ENCODE results near the gene IRF5.

Gene IRF5

GRCh38 chr7:128937647-128938543, at the start of gene IRF5:
TSS of gene IRF5 (plus strand) at chr7:128937927. CDS start at chr7:128942082, 4,155 bp downstream.
- H3K9ac ChIP-seq (ENCODE audit: insufficient read length, low read depth) = peak within 1 kb of the TSS; percentile 50
- H3K27me3 ChIP-seq (ENCODE audit: insufficient read depth, insufficient read length) = peaks cover 58% of the 10 kb centered on the region
- H3K36me3 ChIP-seq (ENCODE audit: insufficient read depth, insufficient read length, low read length) = no peaks in the 10 kb centered on the region
- TF ChIP-seq ZNF274 (IDR thresholded peaks at IDR 0.05; ENCODE audit: low read depth, low read length) (no peak), SUZ12 (IDR thresholded peaks at IDR 0.05; ENCODE audit: extremely low read depth, insufficient read depth, insufficient read length) (peak; percentile 71)
- peak within 1 kb of the TSS; percentile 40 for H3K4me3 ChIP-seq (ENCODE audit: insufficient read length, low read depth)
- H3K4me1 ChIP-seq (ENCODE audit: insufficient read depth, insufficient read length) = peaks cover 12% of the 10 kb centered on the region
- H3K9me3 ChIP-seq (ENCODE audit: insufficient read depth, low read length) = no peaks in the 10 kb centered on the region
- no peak for DNase-seq (ENCODE audit: low read depth, low spot score)

- Histone ChIP-seq H3K4me1 (ENCODE audit: insufficient read depth, insufficient read length) (peaks cover 21% of the 10 kb centered on the region), H3K9ac (ENCODE audit: insufficient read length, low read depth) (peak overlapping the region; percentile 56)
- TF ChIP-seq ZNF274 (IDR thresholded peaks at IDR 0.05; ENCODE audit: low read depth, low read length) = no peak
- no peak for TF ChIP-seq YY1 (IDR thresholded peaks at IDR 0.05; ENCODE audit: insufficient read depth, insufficient read length)
Observed at GRCh38 chr7:128888039-128888755, 49.5 kb upstream of the IRF5 start.

GRCh38 chr7:128888756-128889095, 49.0 kb upstream of the IRF5 start:
- H3K4me3 ChIP-seq (ENCODE audit: insufficient read length, low read depth) = no peak overlapping the region
- H3K36me3 ChIP-seq (ENCODE audit: insufficient read depth, insufficient read length, low read length) = peaks cover 2% of the 10 kb centered on the region
- TF ChIP-seq SUZ12 (IDR thresholded peaks at IDR 0.05; ENCODE audit: extremely low read depth, insufficient read depth, insufficient read length) = no peak
- H3K9me3 ChIP-seq (ENCODE audit: insufficient read depth, low read length) = no peaks in the 10 kb centered on the region
- no peak for DNase-seq (ENCODE audit: low read depth, low spot score)
- H3K4me1 ChIP-seq (ENCODE audit: insufficient read depth, insufficient read length) = peaks cover 21% of the 10 kb centered on the region
- H3K9ac ChIP-seq (ENCODE audit: insufficient read length, low read depth) = peak overlapping the region; percentile 56
- H3K27me3 ChIP-seq (ENCODE audit: insufficient read depth, insufficient read length) = no peaks in the 10 kb centered on the region

More at GRCh38 chr7:128888039-128888755, 49.5 kb upstream of the IRF5 start:
- DNase-seq (ENCODE audit: low read depth, low spot score) = no peak
- H3K9me3 ChIP-seq (ENCODE audit: insufficient read depth, low read length) = no peaks in the 10 kb centered on the region
- H3K4me3 ChIP-seq (ENCODE audit: insufficient read length, low read depth) = no peak overlapping the region
- H3K36me3 ChIP-seq (ENCODE audit: insufficient read depth, insufficient read length, low read length) = peaks cover 2% of the 10 kb centered on the region
- no peaks in the 10 kb centered on the region for H3K27me3 ChIP-seq (ENCODE audit: insufficient read depth, insufficient read length)

GRCh38 chr7:128889121-128889520, 48.6 kb upstream of the IRF5 start:
- H3K4me1 ChIP-seq (ENCODE audit: insufficient read depth, insufficient read length) = peaks cover 18% of the 10 kb centered on the region
- no peak for DNase-seq (ENCODE audit: low read depth, low spot score)
- H3K36me3 ChIP-seq (ENCODE audit: insufficient read depth, insufficient read length, low read length) = peaks cover 2% of the 10 kb centered on the region
- no peak overlapping the region for H3K9ac ChIP-seq (ENCODE audit: insufficient read length, low read depth)
- H3K27me3 ChIP-seq (ENCODE audit: insufficient read depth, insufficient read length) = no peaks in the 10 kb centered on the region
- H3K4me3 ChIP-seq (ENCODE audit: insufficient read length, low read depth) = no peak overlapping the region
- TF ChIP-seq SUZ12 (IDR thresholded peaks at IDR 0.05; ENCODE audit: extremely low read depth, insufficient read depth, insufficient read length) (no peak), ZNF274 (IDR thresholded peaks at IDR 0.05; ENCODE audit: low read depth, low read length) (no peak), YY1 (IDR thresholded peaks at IDR 0.05; ENCODE audit: insufficient read depth, insufficient read length) (no peak)
- no peaks in the 10 kb centered on the region for H3K9me3 ChIP-seq (ENCODE audit: insufficient read depth, low read length)

GRCh38 chr7:128890306-128891109, 47.2 kb upstream of the IRF5 start:
- peaks cover 14% of the 10 kb centered on the region for H3K4me1 ChIP-seq (ENCODE audit: insufficient read depth, insufficient read length)
- H3K27me3 ChIP-seq (ENCODE audit: insufficient read depth, insufficient read length) = no peaks in the 10 kb centered on the region
- peaks cover 2% of the 10 kb centered on the region for H3K36me3 ChIP-seq (ENCODE audit: insufficient read depth, insufficient read length, low read length)
- H3K9me3 ChIP-seq (ENCODE audit: insufficient read depth, low read length) = no peaks in the 10 kb centered on the region
- H3K9ac ChIP-seq (ENCODE audit: insufficient read length, low read depth) = no peak overlapping the region
- DNase-seq (ENCODE audit: low read depth, low spot score) = no peak
- TF ChIP-seq YY1 (IDR thresholded peaks at IDR 0.05; ENCODE audit: insufficient read depth, insufficient read length) (no peak), ZNF274 (IDR thresholded peaks at IDR 0.05; ENCODE audit: low read depth, low read length) (no peak), SUZ12 (IDR thresholded peaks at IDR 0.05; ENCODE audit: extremely low read depth, insufficient read depth, insufficient read length) (no peak)
- no peak overlapping the region for H3K4me3 ChIP-seq (ENCODE audit: insufficient read length, low read depth)

- TF ChIP-seq YY1 (IDR thresholded peaks at IDR 0.05; ENCODE audit: insufficient read depth, insufficient read length) (no peak), SUZ12 (IDR thresholded peaks at IDR 0.05; ENCODE audit: extremely low read depth, insufficient read depth, insufficient read length) (no peak), ZNF274 (IDR thresholded peaks at IDR 0.05; ENCODE audit: low read depth, low read length) (no peak)
- no peak overlapping the region for H3K4me3 ChIP-seq (ENCODE audit: insufficient read length, low read depth)
- H3K27me3 ChIP-seq (ENCODE audit: insufficient read depth, insufficient read length) = no peaks in the 10 kb centered on the region
- no peak for DNase-seq (ENCODE audit: low read depth, low spot score)
- H3K4me1 ChIP-seq (ENCODE audit: insufficient read depth, insufficient read length) = peaks cover 14% of the 10 kb centered on the region
- no peaks in the 10 kb centered on the region for H3K9me3 ChIP-seq (ENCODE audit: insufficient read depth, low read length)
- H3K36me3 ChIP-seq (ENCODE audit: insufficient read depth, insufficient read length, low read length) = peaks cover 2% of the 10 kb centered on the region
- H3K9ac ChIP-seq (ENCODE audit: insufficient read length, low read depth) = no peak overlapping the region
Observed at GRCh38 chr7:128891110-128891941, 46.4 kb upstream of the IRF5 start.

All from NT2/D1 (cell line).